Keratinocyte (primary cell): Measurements from ENCODE around the gene SHROOM3. TPM values are rescaled to one million over a fixed set of nuclear protein-coding genes. Genes with fewer than 3 reads are reported as not detected.

Experiments used
- DNase-seq: peaks from one replicate; pipeline ENCODE4 v3.0.0-alpha.2; 2011; ENCODE audit warnings: low read depth, missing footprints, low spot score
- FAIRE-seq: peaks from 2 replicates; lab custom pipeline; 2011; peaks lifted over from hg19 to GRCh38; lab: Jason Lieb, UNC
- H2AFZ ChIP-seq: 2 replicates; pipeline ENCODE4 v1.6.0; 2012; ENCODE audit warnings: low read length, control low read depth, inconsistent platforms; ENCODE audit not compliant: control insufficient read depth
- H3K27ac ChIP-seq: 2 replicates; pipeline ENCODE4 v1.5.1; 2011; ENCODE audit warnings: low read length; ENCODE audit not compliant: control insufficient read depth, insufficient read depth
- H3K27me3 ChIP-seq: 3 replicates; pipeline ENCODE4 v1.6.0; 2011; ENCODE audit warnings: low read length; ENCODE audit not compliant: control insufficient read depth, insufficient read depth; ENCODE audit errors: extremely low read depth
- H3K36me3 ChIP-seq, 2 experiments: 2 replicates in 1 of 2; 3 replicates in 1 of 2; pipeline ENCODE4 v1.5.1; 2011; ENCODE audit warnings: low read length in 2 of 2, mild to moderate bottlenecking in 1 of 2; ENCODE audit not compliant: control insufficient read depth in 2 of 2, insufficient read depth in 2 of 2; ENCODE audit errors: extremely low read depth in 1 of 2
- H3K4me1 ChIP-seq: 3 replicates; pipeline ENCODE4 v1.5.1; 2011; ENCODE audit warnings: low read length; ENCODE audit not compliant: control insufficient read depth, insufficient read depth; ENCODE audit errors: extremely low read depth
- H3K4me2 ChIP-seq: 3 replicates; pipeline ENCODE4 v1.6.0; 2011; ENCODE audit warnings: low read depth, low read length; ENCODE audit not compliant: control insufficient read depth, insufficient read depth; ENCODE audit errors: extremely low read depth
- H3K4me3 ChIP-seq, 3 experiments: fragments of 200-600 bp in 1 of 3; sonication (generic) in 1 of 3; 2 replicates in 2 of 3; 3 replicates in 1 of 3; pipeline ENCODE4 v1.5.1; 2011 to 2016; ENCODE audit warnings: low read length in 3 of 3, mild to moderate bottlenecking in 3 of 3, control low read depth in 2 of 3, inconsistent platforms in 1 of 3, low read depth in 1 of 3, mixed read lengths in 1 of 3, mixed run types in 1 of 3, moderate library complexity in 1 of 3; ENCODE audit not compliant: control insufficient read depth in 2 of 3, insufficient read depth in 2 of 3; ENCODE audit errors: extremely low read depth in 1 of 3
- H3K79me2 ChIP-seq: 2 replicates; pipeline ENCODE4 v1.6.0; 2012; ENCODE audit warnings: low read length; ENCODE audit not compliant: control insufficient read depth, insufficient read depth
- H3K9ac ChIP-seq: 3 replicates; pipeline ENCODE4 v1.6.0; 2011; ENCODE audit warnings: low read length; ENCODE audit not compliant: control insufficient read depth, insufficient read depth; ENCODE audit errors: extremely low read depth
- H3K9me1 ChIP-seq: 3 replicates; pipeline ENCODE4 v1.6.0; 2011; ENCODE audit warnings: low read length; ENCODE audit not compliant: control insufficient read depth, insufficient read depth; ENCODE audit errors: extremely low read depth
- H3K9me3 ChIP-seq: 2 replicates; pipeline ENCODE4 v1.5.1; 2012; ENCODE audit warnings: low read depth, low read length; ENCODE audit not compliant: control insufficient read depth
- H4K20me1 ChIP-seq: 3 replicates; pipeline ENCODE4 v1.6.0; 2011; ENCODE audit warnings: low read length; ENCODE audit not compliant: control insufficient read depth, insufficient read depth; ENCODE audit errors: extremely low read depth
- EZH2 ChIP-seq: IDR thresholded peaks from one replicate; pipeline ENCODE4 v1.6.1; 2012; ENCODE audit warnings: inconsistent platforms, mild to moderate bottlenecking, low read length, moderate library complexity
- dilution Hi-C: fragments of 300-500 bp; cut with MboI; formaldehyde crosslinking; loops from one replicate; pipeline ENCODE4 v1.7.0; 2020; ENCODE audit warnings: low sequenced_read_pairs; ENCODE audit not compliant: extremely low pct_ligation_motif_present
- polyA plus RNA-seq, 5 experiments: library from polyadenylated mRNA; depleted of rRNA in 3 of 5; stranded (reverse) in 3 of 5; stranded (forward) in 1 of 5; unstranded in 1 of 5; fragments of >200 nt; gene quantifications; 1 replicate in 1 of 5; 2 replicates in 3 of 5; 3 replicates in 1 of 5; pipeline versions ENCODE4 v1.2.1 to v1.2.3, GENCODE V29; 2011 to 2012; ENCODE audit warnings: missing spikeins in 2 of 5, low read depth in 1 of 5, low replicate concordance in 1 of 5
- TF ChIP-seq, protein P1 (sequence below), 3 experiments: IDR thresholded peaks in 1 of 3; conservative IDR thresholded peaks in 1 of 3; optimal IDR thresholded peaks in 1 of 3; 2 replicates in 2 of 3; 3 replicates in 1 of 3; pipeline versions ENCODE3 to v1.5.1; 2011; ENCODE audit warnings: low read length in 3 of 3, mild to moderate bottlenecking in 3 of 3, moderate library complexity in 2 of 3, control low read depth in 1 of 3, inconsistent platforms in 1 of 3; ENCODE audit not compliant: insufficient read depth in 2 of 3; ENCODE audit errors: extremely low read depth in 1 of 3

The SHROOM3 gene
- polyA plus RNA-seq, 1 donor (not counting 4 experiments of a cell fraction or from before 2014, with no cell fraction given): 4.9 TPM

DNA sequence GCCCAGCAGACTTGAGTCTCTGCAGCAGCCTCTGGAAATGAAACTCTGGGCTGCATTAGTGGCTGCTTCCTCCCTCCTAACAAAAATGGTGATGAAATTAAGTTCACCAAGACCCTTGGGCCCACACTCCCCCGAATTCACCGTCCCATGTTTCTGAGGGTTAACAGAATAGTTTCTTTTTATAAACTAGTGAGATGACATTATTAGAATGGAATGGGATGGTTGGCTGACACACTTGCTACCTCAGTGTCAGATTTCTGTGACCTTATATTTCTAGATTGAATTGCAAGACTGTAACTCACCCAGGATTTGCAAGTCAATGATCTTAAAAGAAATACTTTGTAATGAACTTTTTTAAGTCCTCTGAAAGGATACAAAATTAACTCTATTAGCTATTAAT lies 127.1 kb downstream of the SHROOM3 start:
- Histone ChIP-seq H2AFZ (no peak overlapping the region), H3K27ac (no peak overlapping the region), H4K20me1 (no peaks in the 10 kb centered on the region), H3K79me2 (no peaks in the 10 kb centered on the region), H3K4me2 (no peak overlapping the region), H3K4me3 (no peak overlapping the region), H3K36me3 (no peaks in the 10 kb centered on the region), H3K27me3 (no peaks in the 10 kb centered on the region), H3K9me3 (no peaks in the 10 kb centered on the region), H3K9ac (no peak overlapping the region), H3K4me1 (no peaks in the 10 kb centered on the region), H3K9me1 (no peaks in the 10 kb centered on the region)
- dilution Hi-C loops: no loop called here
- TF ChIP-seq, protein P1, sequence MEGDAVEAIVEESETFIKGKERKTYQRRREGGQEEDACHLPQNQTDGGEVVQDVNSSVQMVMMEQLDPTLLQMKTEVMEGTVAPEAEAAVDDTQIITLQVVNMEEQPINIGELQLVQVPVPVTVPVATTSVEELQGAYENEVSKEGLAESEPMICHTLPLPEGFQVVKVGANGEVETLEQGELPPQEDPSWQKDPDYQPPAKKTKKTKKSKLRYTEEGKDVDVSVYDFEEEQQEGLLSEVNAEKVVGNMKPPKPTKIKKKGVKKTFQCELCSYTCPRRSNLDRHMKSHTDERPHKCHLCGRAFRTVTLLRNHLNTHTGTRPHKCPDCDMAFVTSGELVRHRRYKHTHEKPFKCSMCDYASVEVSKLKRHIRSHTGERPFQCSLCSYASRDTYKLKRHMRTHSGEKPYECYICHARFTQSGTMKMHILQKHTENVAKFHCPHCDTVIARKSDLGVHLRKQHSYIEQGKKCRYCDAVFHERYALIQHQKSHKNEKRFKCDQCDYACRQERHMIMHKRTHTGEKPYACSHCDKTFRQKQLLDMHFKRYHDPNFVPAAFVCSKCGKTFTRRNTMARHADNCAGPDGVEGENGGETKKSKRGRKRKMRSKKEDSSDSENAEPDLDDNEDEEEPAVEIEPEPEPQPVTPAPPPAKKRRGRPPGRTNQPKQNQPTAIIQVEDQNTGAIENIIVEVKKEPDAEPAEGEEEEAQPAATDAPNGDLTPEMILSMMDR (optimal IDR thresholded peaks at IDR 0.05 in 1 of 3, IDR thresholded peaks at IDR 0.05 in 1 of 3, conservative IDR thresholded peaks at IDR 0.05 in 1 of 3; ENCODE audit: extremely low read depth in 1 of 3, insufficient read depth in 2 of 3, low read length in 3 of 3): no peak
- no peak for TF ChIP-seq EZH2
- FAIRE-seq (no peak), DNase-seq (no peak)

DNA sequence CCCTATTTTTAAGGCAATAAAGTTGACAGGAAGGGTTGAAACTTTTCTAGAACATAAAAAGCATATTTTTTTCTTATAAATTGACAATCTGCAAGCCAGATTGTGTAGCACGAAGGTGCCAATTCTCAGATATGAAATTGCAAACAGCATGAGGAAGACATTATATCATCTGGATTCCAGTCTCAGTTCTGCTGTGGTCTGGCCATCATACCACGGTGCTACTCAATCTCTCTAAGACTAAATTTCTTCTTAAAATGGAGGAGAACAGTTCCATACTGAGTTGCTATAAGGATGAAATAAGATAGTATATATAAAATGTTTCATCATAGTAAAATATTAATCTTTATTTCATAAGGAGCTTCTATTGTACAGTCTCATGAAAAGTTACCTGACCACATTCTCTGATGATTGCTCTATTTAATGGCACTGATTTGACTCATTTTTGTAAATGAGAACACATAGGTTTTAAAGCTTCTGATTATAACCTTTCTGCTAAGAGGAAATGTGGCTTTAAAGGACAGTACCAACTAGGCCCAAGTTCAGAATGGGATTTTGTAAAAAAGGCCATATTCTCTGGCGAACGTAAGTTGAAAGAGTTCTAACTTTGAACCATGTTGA lies 127.9 kb downstream of the SHROOM3 start:
- Histone ChIP-seq H3K27ac (no peak overlapping the region), H3K79me2 (no peaks in the 10 kb centered on the region), H3K9me3 (no peaks in the 10 kb centered on the region), H3K9ac (no peak overlapping the region), H3K36me3 (no peaks in the 10 kb centered on the region), H3K4me3 (no peak overlapping the region), H3K4me2 (no peak overlapping the region), H4K20me1 (no peaks in the 10 kb centered on the region), H3K27me3 (no peaks in the 10 kb centered on the region), H2AFZ (no peak overlapping the region), H3K4me1 (no peaks in the 10 kb centered on the region), H3K9me1 (no peaks in the 10 kb centered on the region)
- FAIRE-seq (no peak), DNase-seq (no peak)
- dilution Hi-C loops: no loop called here
- no peak for TF ChIP-seq EZH2
- TF ChIP-seq, protein P1 (optimal IDR thresholded peaks at IDR 0.05 in 1 of 3, IDR thresholded peaks at IDR 0.05 in 1 of 3, conservative IDR thresholded peaks at IDR 0.05 in 1 of 3; ENCODE audit: extremely low read depth in 1 of 3, insufficient read depth in 2 of 3, low read length in 3 of 3): no peak
